Fibroblast of pulmonary artery (primary cell): ENCODE data around the gene LCNL1.

Experiments used
- DNase-seq: peaks from one replicate; pipeline ENCODE4 v3.0.0-alpha.2; 2010; ENCODE audit warnings: low read depth
- H3K4me3 ChIP-seq: replicated peaks from 2 replicates; pipeline ENCODE4 v1.5.1; 2011; ENCODE audit warnings: low read depth, mild to moderate bottlenecking, control low read depth, low read length, moderate library complexity
- TF ChIP-seq, protein P1 (sequence below): IDR thresholded peaks from 2 replicates; pipeline ENCODE4 v1.5.1; 2011; ENCODE audit warnings: mild to moderate bottlenecking, control low read depth, low read length, inconsistent platforms; ENCODE audit errors: missing control alignments

Gene LCNL1

DNA sequence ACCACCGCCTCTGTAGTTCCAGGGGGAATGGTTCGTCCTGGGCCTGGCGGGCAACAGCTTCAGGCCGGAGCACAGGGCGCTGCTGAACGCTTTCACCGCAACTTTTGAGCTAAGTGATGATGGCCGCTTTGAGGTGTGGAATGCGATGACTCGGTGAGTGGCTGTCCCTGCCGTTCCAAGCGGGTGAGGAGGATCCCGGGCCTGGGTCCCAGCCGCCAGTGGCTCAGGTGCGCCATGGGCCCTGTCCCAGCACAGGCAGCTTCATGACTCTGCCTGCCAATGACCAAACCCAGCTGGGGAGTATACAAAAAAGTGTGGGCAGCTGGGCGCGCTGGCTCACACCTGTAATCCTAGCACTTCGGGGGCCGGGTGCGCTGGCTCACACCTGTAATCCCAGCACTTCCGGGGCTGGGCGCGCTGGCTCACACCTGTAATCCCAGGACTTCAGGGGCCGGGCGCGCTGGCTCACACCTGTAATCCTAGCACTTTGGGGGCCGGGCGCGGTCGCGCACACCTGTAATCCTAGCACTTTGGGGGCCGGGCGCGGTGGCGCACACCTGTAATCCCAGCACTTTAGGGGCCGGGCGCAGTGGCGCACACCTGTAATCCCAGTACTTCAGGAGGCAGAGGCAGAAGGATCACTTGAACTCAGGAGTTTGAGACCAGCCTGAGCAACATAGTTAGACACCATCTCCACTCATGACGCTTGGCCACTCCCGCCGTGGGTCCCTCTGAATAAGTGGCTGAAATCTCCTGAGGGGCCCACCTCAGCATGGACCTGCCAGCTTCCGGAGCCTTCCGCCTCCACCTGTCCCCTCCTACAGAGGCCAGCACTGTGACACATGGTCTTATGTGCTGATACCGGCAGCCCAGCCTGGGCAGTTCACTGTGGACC, 29.7 kb upstream of the LCNL1 start:
- DNase-seq, result no peak
- TF ChIP-seq, protein P1, sequence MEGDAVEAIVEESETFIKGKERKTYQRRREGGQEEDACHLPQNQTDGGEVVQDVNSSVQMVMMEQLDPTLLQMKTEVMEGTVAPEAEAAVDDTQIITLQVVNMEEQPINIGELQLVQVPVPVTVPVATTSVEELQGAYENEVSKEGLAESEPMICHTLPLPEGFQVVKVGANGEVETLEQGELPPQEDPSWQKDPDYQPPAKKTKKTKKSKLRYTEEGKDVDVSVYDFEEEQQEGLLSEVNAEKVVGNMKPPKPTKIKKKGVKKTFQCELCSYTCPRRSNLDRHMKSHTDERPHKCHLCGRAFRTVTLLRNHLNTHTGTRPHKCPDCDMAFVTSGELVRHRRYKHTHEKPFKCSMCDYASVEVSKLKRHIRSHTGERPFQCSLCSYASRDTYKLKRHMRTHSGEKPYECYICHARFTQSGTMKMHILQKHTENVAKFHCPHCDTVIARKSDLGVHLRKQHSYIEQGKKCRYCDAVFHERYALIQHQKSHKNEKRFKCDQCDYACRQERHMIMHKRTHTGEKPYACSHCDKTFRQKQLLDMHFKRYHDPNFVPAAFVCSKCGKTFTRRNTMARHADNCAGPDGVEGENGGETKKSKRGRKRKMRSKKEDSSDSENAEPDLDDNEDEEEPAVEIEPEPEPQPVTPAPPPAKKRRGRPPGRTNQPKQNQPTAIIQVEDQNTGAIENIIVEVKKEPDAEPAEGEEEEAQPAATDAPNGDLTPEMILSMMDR, result no peak
- no peak overlapping the region for H3K4me3 ChIP-seq

DNA sequence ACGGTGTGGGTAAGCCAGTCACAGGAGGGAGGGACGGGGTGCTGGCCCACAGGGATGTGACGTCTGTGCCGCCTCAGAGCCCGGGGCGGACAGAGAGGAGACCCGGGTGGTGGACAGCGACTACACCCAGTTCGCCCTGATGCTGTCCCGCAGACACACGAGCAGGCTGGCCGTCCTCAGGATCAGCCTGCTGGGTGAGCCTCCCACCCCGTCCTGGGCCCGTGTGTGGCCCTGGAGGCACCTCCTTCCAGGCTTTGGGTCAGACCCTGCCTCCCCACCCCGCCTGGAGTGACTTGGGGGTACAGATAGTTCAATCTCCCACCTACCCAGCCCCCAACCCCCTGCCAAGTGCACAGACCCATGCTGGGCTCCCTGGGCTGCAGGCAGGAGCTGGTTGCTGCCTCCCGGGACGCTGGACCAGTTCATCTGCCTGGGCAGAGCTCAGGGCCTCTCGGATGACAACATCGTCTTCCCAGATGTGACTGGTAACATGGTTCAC, 29.0 kb upstream of the LCNL1 start:
- H3K4me3 ChIP-seq, result no peak overlapping the region
- TF ChIP-seq, protein P1, result no peak
- no peak for DNase-seq

DNA sequence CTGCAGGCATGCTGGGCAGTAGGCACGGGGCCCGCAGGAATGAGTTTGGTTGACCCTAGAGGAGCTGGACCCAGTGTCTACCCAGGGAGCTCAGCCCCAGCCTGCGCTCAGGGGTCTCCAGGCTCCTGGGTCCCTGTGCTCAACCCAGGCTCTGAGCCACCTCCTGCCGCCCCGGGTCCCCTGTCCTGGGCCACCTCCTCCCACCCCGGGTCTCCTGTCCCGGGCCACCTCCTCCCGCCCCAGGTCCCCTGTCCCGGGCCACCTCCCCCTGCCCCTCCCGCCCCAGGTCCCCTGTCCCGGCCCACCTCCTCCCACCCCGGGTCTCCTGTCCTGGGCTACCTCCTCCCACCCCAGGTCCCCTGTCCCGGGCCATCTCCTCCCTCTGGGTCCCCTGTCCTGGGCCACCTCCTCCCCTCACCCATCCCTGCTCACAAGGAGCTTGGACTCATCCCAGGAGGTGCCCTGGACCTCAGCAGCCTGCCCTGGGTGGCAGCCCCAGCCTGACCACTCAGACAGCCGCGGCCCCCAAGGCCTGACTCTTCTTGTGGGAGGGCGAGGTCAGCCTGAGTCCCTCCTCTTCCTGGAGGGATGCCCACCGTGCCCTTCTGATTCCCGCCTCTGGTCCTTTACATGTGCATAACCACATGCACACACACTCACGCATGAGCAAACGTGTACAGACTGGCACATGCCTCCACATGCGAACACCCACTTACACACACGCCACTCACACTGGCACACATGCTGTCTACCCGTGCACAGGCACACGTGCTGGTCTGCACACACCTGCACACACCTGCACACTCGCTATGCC, 28.3 kb upstream of the LCNL1 start:
- H3K4me3 ChIP-seq, result no peak overlapping the region
- no peak for DNase-seq
- TF ChIP-seq, protein P1, result no peak

DNA sequence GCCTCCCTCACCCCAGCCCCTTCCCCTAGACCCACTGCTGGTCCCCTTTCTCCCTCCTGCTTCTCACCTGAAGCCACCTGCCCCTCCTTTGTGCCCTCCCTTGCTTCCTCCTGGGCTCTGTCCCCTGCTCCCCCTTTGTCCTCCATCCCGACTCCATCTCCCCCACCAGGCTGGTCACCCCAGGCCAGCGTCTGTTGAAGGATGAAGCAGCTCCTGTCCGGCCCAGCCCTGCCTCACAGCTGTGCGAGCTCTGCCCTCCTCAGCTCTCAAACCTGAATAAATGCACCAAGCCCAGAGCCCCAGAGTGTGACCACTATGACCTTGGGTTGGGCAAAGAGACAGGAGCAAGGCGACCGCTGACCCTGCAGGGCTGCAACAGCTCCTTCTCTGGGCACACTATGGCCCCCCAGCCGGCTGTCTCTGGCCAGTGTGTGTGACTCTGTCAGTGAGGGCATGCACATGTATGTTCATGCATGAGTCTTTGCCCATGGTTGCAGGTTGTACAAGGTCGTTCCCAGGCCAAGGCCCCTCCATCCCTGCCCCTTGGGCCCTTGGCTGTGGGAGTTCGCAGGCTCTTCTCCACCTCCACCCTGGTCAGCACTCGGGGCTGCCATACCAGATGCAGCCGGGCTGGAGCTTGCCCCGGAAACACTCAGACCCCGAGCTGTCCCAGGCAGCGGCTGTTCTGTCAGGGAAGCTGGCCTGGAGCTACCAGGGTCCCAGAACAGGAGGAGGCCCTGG, 27.4 kb upstream of the LCNL1 start:
- DNase-seq, result no peak
- TF ChIP-seq, protein P1, result no peak
- H3K4me3 ChIP-seq, result no peak overlapping the region

DNA sequence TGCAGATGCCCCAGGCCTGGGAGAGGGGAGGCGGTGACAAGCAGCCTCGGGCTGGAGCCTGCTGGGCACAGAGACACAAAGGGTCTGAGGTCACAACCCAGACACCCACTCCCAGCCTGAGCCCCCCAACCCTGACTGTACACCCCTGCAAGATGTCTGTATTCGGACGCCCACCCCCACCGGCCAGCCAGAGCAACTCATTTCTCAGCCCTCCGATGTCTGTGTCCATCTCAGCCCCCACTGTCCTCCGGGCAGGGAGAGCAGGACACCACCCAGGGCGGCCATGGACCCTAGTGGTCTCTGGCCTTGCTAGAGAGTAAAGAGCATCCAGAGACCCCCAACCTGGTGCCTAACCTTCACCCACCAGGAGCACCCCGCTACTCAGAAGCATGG, 26.9 kb upstream of the LCNL1 start:
- no peak for DNase-seq
- TF ChIP-seq, protein P1, result no peak
- no peak overlapping the region for H3K4me3 ChIP-seq

DNA sequence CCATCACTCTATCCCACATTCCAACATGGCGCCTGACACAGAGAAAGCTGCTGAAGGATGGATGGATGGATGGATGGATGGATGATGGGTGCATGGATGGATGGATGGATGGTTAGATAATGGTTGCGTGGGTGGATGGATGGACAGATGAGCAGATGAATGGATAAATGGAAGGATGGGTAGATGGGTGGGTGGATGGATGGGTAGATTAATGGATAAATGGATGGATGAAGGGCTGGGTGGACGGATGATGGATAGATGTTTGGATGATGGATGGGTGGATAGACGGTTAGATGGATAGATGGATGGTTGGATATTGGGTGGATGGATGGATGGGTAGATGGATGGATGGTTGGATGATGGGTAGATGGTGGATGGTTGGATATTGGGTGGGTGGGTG, 26.2 kb upstream of the LCNL1 start:
- H3K4me3 ChIP-seq, result no peak overlapping the region
- TF ChIP-seq, protein P1, result no peak
- no peak for DNase-seq
